Activated CD4-positive, alpha-beta T cell treated with anti-CD3 and anti-CD28 coated beads for 4 hours (primary cell): Measurements from ENCODE around the gene SGTA.

Experiments
- DNase-seq, 2 donors: peaks; one replicate each; pipeline ENCODE4 v3.0.0-alpha.2; 2020

The SGTA gene

DNA sequence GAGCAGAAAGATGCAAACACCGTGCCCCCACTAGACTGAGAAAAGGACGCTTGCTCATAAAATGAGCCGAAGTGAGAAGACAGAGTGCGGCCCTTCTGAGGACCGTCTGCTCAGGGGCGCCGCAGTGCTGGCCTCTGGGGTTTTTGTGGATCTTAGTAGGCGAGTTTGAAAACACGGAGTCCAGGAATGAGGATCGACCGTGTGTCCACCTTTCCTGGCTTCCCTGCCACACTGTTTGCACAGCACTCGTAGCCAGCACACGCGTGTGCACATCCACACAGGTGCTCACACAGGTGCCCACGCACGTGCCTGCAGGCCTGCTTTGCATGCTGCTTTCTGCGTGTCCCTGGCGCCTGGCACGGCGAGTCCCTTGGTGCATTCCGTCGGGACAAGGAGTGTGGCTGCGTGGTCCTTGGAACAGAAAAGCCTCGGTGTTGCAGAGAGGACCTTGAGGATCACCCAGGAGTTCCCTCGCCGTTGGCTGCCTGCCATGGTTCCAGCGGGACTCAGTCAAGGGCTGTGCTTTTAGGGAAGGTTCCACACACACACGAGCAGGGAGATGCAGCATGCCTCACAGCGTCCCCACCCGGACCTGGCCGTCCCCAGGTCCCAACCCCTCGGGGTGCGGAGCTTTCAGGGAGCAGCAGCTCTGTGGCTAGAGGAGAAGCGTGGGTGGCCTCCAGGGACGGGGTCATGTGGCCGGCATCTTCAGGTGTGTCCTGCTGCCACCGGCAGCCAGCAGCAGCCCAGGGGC is 26.5 kb upstream of the SGTA start:
- no peak for DNase-seq

GRCh38 chr19:2808129-2808941 is 25.3 kb upstream of the SGTA start:
- no peak for DNase-seq

GRCh38 chr19:2807379-2808128 is 24.5 kb upstream of the SGTA start:
- DNase-seq, result no peak

GRCh38 chr19:2806736-2807378 is 23.8 kb upstream of the SGTA start:
- DNase-seq, result no peak

GRCh38 chr19:2805991-2806649 is 23.0 kb upstream of the SGTA start:
- DNase-seq, result no peak

DNA sequence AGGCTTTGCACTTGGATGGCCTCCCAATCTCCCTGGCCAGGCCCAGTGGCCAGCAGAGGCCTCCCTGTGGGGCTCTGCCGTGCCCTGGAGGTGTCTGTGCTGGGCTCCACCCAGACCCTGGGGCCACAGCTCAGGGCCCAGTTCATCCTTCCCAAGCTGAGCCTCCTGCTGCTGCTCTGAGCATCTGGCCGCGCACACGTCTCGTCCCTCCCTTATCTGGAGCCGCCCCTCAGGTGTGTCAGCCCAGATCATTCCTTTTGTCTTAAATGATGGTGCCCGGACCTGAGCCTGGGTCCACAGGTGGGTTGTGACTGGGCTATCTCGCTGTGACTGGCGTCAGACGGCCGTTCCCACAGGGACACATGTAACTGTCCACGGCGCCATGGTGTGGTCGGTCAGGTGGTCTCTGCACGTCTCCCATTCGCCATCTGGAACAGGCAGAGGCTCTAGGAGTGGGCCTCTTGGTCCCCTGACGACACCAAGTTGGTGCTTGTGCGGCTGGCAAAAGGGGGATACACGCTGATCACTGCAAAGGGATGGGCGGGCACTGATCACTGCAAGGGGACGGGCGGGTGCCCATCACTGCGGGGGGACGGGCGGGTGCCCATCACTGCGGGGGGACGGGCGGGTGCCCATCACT is 22.3 kb upstream of the SGTA start:
- no peak for DNase-seq

GRCh38 chr19:2804156-2805004 is 21.3 kb upstream of the SGTA start:
- no peak for DNase-seq

GRCh38 chr19:2803486-2804155 is 20.5 kb upstream of the SGTA start:
- DNase-seq, result no peak

GRCh38 chr19:2802826-2803225 is 19.8 kb upstream of the SGTA start:
- no peak for DNase-seq

GRCh38 chr19:2800506-2800905 is 17.4 kb upstream of the SGTA start:
- no peak for DNase-seq

DNA sequence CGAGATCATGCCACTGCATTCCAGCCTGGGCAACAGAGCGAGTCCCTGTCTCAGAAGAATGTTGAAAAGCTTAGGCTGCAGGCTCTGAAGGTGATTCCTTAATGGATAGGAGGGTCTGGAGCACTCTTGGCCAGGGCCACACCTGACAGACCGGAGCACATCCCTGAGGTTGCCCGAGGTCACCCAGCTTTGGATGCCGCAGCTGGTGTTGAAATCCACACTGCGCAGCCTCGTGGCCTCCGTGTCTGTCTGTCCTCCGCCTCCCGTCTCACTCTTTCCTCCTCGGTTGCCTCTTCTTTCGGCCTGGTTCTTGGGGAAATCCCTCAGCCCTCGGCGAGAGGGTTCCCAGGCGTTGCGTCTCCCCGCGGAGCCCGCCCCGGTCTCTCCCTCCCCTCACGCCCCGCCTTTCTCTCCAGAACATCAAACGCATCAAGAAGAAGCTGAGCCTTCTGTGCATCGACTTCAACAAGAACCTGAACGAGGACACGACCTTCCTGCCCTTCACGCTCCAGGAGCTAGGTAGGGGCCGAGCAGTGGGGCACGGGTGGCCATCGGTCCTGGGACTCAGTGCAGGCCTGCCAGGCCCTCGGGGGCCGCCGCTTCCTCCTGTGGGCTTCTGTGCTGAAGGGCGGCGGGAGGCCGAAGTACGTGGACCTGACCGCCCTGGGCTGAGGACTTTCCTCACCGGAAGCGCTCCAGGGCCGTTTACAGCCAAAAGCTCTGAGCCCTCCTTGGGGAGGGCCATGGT is 16.4 kb upstream of the SGTA start:
- no peak for DNase-seq

- DNase-seq, result no peak
Measured at GRCh38 chr19:2798733-2799132, 15.7 kb upstream of the SGTA start.

GRCh38 chr19:2798158-2798685 is 15.1 kb upstream of the SGTA start:
- DNase-seq, result no peak

- no peak for DNase-seq
Measured at GRCh38 chr19:2797280-2797679, 14.2 kb upstream of the SGTA start.

DNA sequence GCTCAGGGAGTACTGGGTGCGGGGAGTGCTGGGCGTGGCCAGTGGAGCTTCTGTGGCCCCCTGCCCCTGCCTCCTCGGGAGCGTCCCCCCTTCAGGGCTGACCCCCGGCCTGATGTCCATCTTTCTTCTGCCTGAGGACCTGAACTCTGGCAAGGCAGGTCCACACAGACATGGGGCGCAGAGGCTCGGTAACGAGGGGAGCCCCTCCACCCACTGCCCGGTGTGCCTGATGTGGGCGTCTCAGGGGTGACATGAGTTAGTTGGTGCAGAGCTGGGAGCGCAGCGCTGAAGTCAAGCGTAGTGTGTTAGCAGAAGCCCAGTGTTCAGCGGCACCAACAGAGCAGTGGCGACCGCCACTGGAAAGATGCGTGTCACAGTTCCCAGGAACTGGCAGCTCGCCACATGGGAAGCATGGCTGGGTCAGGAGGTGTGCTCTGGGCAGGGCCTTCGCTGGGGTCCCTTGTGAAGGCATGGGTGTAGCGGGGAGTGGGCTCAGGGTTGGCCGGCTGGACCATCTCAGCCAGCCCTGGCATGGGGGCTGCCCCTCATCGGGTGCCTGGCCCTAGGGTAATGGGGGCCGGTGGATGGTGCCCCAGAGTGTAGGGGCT is 13.7 kb upstream of the SGTA start:
- DNase-seq, result no peak

DNA sequence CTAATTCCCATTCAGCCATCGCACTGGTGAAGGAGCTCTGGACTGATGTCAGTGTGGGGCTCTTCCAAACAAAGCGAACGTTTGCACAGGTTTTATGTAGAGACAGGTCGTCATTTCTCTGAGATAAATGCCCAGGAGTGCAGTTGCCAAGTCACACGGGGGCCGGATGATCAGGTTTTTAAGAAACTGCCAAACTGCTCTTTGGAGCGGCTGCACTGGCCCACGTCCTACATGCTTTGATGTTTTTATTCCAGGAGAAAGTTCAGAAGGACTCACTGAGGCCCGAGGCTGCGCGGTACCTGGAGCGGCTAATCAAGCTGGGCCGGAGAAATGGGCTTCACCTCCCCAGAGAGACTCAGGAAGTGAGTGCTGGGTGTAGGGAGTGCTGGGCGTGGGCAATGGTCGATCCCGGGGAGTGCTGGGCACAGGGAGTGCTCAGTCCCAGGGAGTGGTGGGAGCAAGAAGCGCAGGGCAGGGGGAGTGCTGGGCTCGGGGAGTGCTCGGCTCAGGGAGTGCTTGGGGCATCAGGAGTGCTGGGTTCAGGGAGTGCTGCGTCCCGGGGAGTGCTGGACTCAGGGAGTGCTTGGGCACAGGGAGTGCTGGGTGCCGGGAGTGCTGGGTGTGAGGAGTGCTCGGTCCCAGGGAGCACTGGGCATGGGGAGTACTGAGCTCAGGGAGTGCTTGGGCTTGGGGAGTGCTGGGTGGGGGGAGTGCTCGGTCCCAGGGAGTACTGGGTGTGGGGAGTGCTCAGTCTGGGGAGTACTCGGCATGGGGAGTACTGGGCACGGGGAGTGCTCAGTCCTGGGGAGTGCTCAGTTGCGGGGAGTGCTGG is 13.0 kb upstream of the SGTA start:
- DNase-seq, result no peak

GRCh38 chr19:2793577-2793976 is 10.5 kb upstream of the SGTA start:
- no peak for DNase-seq

- no peak for DNase-seq
Measured at GRCh38 chr19:2793126-2793525, 10.1 kb upstream of the SGTA start.
